Esophagus muscularis mucosa (tissue), 4 donors: ENCODE results near the gene PATL1. TPM values are rescaled to one million over a fixed set of nuclear protein-coding genes. Genes with fewer than 3 reads are reported as not detected.

Experiments used
- DNase-seq: peaks from one replicate; pipeline ENCODE4 v3.0.0-alpha.2; 2017; ENCODE audit errors: extremely low spot score
- H3K27ac ChIP-seq, 4 donors: fragments of 200-600 bp; sonication (generic); replicated peaks in 1 of 4; 1 replicate in 3 of 4; 2 replicates in 1 of 4; pipeline ENCODE4 v1.5.1; 2016 to 2019; ENCODE audit warnings: mild to moderate bottlenecking in 1 of 4
- H3K27me3 ChIP-seq, 4 donors: fragments of 200-600 bp; sonication (generic); one replicate each; pipeline versions ENCODE4 v1.5.1 to v1.6.0; 2016 to 2019
- H3K36me3 ChIP-seq, 4 donors: fragments of 200-600 bp; sonication (generic); one replicate each; pipeline ENCODE4 v1.5.1; 2016 to 2019
- H3K4me1 ChIP-seq, 4 donors: fragments of 200-600 bp; sonication (generic); one replicate each; pipeline ENCODE4 v1.5.1; 2016 to 2019
- H3K4me3 ChIP-seq, 4 donors: fragments of 200-600 bp; sonication (generic); 1 replicate in 2 of 4; 2 replicates in 2 of 4; pipeline ENCODE4 v1.5.1; 2016 to 2019; ENCODE audit warnings: mild to moderate bottlenecking in 4 of 4, moderate library complexity in 1 of 4
- H3K9me3 ChIP-seq, 4 donors: fragments of 200-600 bp; sonication (generic); 1 replicate in 3 of 4; 2 replicates in 1 of 4; pipeline ENCODE4 v1.5.1; 2016 to 2019
- CTCF ChIP-seq, 3 experiments: fragments of 200-600 bp in 2 of 3; fragments of 450-650 bp in 1 of 3; sonication (generic) in 2 of 3; IDR thresholded peaks; one replicate each; pipeline ENCODE4 v1.5.1; 2017 to 2019; ENCODE audit warnings: antibody characterized with exemption in 3 of 3, mild to moderate bottlenecking in 2 of 3, moderate library complexity in 1 of 3
- EP300 ChIP-seq: sonication (generic); formaldehyde crosslinking; IDR thresholded peaks from one replicate; pipeline ENCODE4 v1.6.1; 2017; ENCODE audit warnings: antibody characterized with exemption
- POLR2A ChIP-seq: fragments of 450-650 bp; IDR thresholded peaks from one replicate; pipeline ENCODE4 v1.6.1; 2017; ENCODE audit warnings: antibody characterized with exemption, moderate library complexity, mild to moderate bottlenecking, low read depth
- POLR2AphosphoS5 ChIP-seq, 2 donors: sonication (generic); formaldehyde crosslinking; IDR thresholded peaks; one replicate each; pipeline ENCODE4 v1.6.1; 2017; ENCODE audit warnings: antibody characterized with exemption in 2 of 2
- WGBS: methylation state at CpG from one replicate; pipeline ENCODE4 v1.1.5; 2018; 5-methylcytosine and 5-hydroxymethylcytosine counted together
- intact Hi-C: fragments of 100-400 bp; cut with DNase I; formaldehyde crosslinking; loops from one replicate; pipeline ENCODE4 v1.15.1; 2023
- total RNA-seq, 4 donors: library from RNA; depleted of rRNA; stranded (reverse); fragments of >200 nt; gene quantifications; one replicate each; pipeline versions ENCODE4 v1.1.0 to v1.2.1, GENCODE V29; 2016

PATL1 gene
- total RNA-seq, 4 donors from 2014 or later: 12.5 to 18.5 (median 16.1) TPM

- TF ChIP-seq EP300 (no peak), POLR2AphosphoS5 (IDR thresholded peaks at IDR 0.05) (no peak), CTCF (IDR thresholded peaks at IDR 0.05) (no peak), POLR2A (no peak)
- H3K4me1 ChIP-seq: no peaks in the 10 kb centered on the region
- H3K4me3 ChIP-seq: no peak overlapping the region
- H3K27me3 ChIP-seq: no peaks in the 10 kb centered on the region
- H3K9me3 ChIP-seq: no peaks in the 10 kb centered on the region
- WGBS: 94% methylated on average over 6 of the region's 6 CpGs
- H3K27ac ChIP-seq: no peak overlapping the region
- peaks cover 63 to 99% (median 96%) of the 10 kb centered on the region in 4 donors for H3K36me3 ChIP-seq
- DNase-seq: no peak
- intact Hi-C loops: no loop called here
Measured at GRCh38 chr11:59602432-59602831, 66.4 kb downstream of the PATL1 start.

- Histone ChIP-seq H3K36me3 (peaks cover 60 to 99% (median 96%) of the 10 kb centered on the region in 4 donors), H3K27ac (no peak overlapping the region), H3K27me3 (no peaks in the 10 kb centered on the region), H3K4me1 (no peaks in the 10 kb centered on the region), H3K9me3 (no peaks in the 10 kb centered on the region), H3K4me3 (no peak overlapping the region)
- no peak for TF ChIP-seq CTCF (IDR thresholded peaks at IDR 0.05)
- intact Hi-C loops: no loop called here
- WGBS: 85% methylated on average over 4 of the region's 4 CpGs
- no peak for DNase-seq
Measured at GRCh38 chr11:59601788-59602187, 67.0 kb downstream of the PATL1 start.

GRCh38 chr11:59600636-59601035 is 68.2 kb downstream of the PATL1 start:
- H3K36me3 ChIP-seq: peaks cover 60 to 99% (median 95%) of the 10 kb centered on the region in 4 donors
- H3K27ac ChIP-seq: no peak overlapping the region
- no peaks in the 10 kb centered on the region for H3K4me1 ChIP-seq
- 85% methylated on average over 4 of the region's 4 CpGs for WGBS
- no peaks in the 10 kb centered on the region for H3K27me3 ChIP-seq
- H3K4me3 ChIP-seq: no peak overlapping the region
- H3K9me3 ChIP-seq: no peaks in the 10 kb centered on the region
- DNase-seq: no peak
- intact Hi-C loops: no loop called here
- no peak for TF ChIP-seq POLR2AphosphoS5 (IDR thresholded peaks at IDR 0.05)
- TF ChIP-seq CTCF (IDR thresholded peaks at IDR 0.05): no peak
- TF ChIP-seq POLR2A: no peak
- TF ChIP-seq EP300: no peak

GRCh38 chr11:59600234-59600633 is 68.6 kb downstream of the PATL1 start:
- H3K9me3 ChIP-seq: no peaks in the 10 kb centered on the region
- H3K4me1 ChIP-seq: no peaks in the 10 kb centered on the region
- TF ChIP-seq CTCF (IDR thresholded peaks at IDR 0.05): no peak
- TF ChIP-seq POLR2A: no peak
- TF ChIP-seq POLR2AphosphoS5 (IDR thresholded peaks at IDR 0.05): no peak
- TF ChIP-seq EP300: no peak
- no peak for DNase-seq
- intact Hi-C loops: no loop called here
- H3K4me3 ChIP-seq: no peak overlapping the region
- 94% methylated on average over 2 of the region's 2 CpGs for WGBS
- H3K36me3 ChIP-seq: peaks cover 60 to 99% (median 95%) of the 10 kb centered on the region in 4 donors
- no peaks in the 10 kb centered on the region for H3K27me3 ChIP-seq
- no peak overlapping the region for H3K27ac ChIP-seq

- TF ChIP-seq EP300 (no peak), CTCF (IDR thresholded peaks at IDR 0.05) (no peak), POLR2AphosphoS5 (IDR thresholded peaks at IDR 0.05) (no peak), POLR2A (no peak)
- no peak for DNase-seq
- intact Hi-C loops: no loop called here
- no peak overlapping the region for H3K27ac ChIP-seq
- H3K4me1 ChIP-seq: no peaks in the 10 kb centered on the region
- H3K36me3 ChIP-seq: peaks cover 61 to 99% (median 96%) of the 10 kb centered on the region in 4 donors
- WGBS: 82% methylated on average over 1 of the region's 1 CpG
- H3K27me3 ChIP-seq: no peaks in the 10 kb centered on the region
- H3K4me3 ChIP-seq: no peak overlapping the region
- H3K9me3 ChIP-seq: no peaks in the 10 kb centered on the region
Measured at GRCh38 chr11:59598961-59599360, 69.9 kb downstream of the PATL1 start.
